ENCODE measurements around the gene BAG2.
A peak's percentile ranks its signal among the peaks of the same experiment; 100 is the strongest.

Gene BAG2

DNA sequence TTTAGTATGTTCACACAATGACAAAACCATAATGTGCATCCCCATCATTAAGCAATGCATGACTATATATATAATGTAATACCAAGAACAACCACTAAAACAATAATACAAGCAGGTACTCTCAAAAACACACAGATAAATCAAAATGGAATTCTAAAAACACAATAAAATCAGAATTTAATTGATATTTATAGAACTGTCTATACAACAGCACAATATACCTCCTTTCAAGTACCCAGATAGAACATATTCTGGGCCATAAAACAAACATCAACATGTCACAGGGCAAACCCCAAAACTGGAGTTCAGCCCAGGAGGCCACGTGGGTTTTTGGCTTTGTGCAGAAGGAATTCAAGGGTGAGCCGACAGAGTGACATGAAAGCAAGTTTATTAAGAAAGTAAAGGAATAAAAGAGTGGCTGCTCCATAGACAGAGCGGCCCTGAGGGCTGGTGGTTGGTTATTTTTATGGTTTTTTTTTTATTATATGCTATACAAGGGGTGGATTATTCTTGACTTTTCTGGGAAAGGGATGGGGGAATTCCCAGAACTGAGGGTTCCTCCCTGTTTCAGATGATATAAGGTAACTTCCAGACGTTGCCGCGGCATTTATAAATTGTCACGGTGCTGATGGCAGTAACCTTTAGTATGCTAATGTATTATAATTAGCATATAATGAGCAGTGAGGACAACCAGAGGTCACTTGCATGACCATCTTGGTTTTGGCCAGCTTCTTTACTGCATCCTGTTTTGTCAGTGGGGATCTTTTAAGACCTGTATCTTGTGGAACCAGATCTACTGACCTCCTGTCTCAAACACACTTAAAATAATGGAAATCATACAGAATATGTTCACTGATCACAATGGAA lies 44.3 kb downstream of the BAG2 start:
- H2AFZ ChIP-seq: no peak overlapping the region
- H3K27ac ChIP-seq: no peak overlapping the region
- no peak overlapping the region for H3K4me3 ChIP-seq (ENCODE audit: low read depth, low read length)
- H3K36me3 ChIP-seq (ENCODE audit: control insufficient read depth, insufficient read depth, low read length): no peaks in the 10 kb centered on the region
- no peak overlapping the region for H3K4me2 ChIP-seq (ENCODE audit: low read length)
- H3K9ac ChIP-seq: no peak overlapping the region
- no peaks in the 10 kb centered on the region for H3K27me3 ChIP-seq (ENCODE audit: control insufficient read depth, insufficient read depth, low read length)
- H3K9me3 ChIP-seq (ENCODE audit: control insufficient read depth, low read length): no peaks in the 10 kb centered on the region
- peaks cover 2% of the 10 kb centered on the region for H3K79me2 ChIP-seq
- H3K4me1 ChIP-seq: no peaks in the 10 kb centered on the region
- TF ChIP-seq, protein P1, sequence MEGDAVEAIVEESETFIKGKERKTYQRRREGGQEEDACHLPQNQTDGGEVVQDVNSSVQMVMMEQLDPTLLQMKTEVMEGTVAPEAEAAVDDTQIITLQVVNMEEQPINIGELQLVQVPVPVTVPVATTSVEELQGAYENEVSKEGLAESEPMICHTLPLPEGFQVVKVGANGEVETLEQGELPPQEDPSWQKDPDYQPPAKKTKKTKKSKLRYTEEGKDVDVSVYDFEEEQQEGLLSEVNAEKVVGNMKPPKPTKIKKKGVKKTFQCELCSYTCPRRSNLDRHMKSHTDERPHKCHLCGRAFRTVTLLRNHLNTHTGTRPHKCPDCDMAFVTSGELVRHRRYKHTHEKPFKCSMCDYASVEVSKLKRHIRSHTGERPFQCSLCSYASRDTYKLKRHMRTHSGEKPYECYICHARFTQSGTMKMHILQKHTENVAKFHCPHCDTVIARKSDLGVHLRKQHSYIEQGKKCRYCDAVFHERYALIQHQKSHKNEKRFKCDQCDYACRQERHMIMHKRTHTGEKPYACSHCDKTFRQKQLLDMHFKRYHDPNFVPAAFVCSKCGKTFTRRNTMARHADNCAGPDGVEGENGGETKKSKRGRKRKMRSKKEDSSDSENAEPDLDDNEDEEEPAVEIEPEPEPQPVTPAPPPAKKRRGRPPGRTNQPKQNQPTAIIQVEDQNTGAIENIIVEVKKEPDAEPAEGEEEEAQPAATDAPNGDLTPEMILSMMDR (IDR thresholded peaks at IDR 0.05): no peak

GRCh38 chr6:57217270-57217669 lies 45.1 kb downstream of the BAG2 start:
- no peak overlapping the region for H3K4me2 ChIP-seq (ENCODE audit: low read length)
- no peaks in the 10 kb centered on the region for H3K36me3 ChIP-seq (ENCODE audit: control insufficient read depth, insufficient read depth, low read length)
- peaks cover 2% of the 10 kb centered on the region for H3K79me2 ChIP-seq
- no peaks in the 10 kb centered on the region for H3K9me3 ChIP-seq (ENCODE audit: control insufficient read depth, low read length)
- H3K27me3 ChIP-seq (ENCODE audit: control insufficient read depth, insufficient read depth, low read length): no peaks in the 10 kb centered on the region
- H3K4me3 ChIP-seq (ENCODE audit: low read depth, low read length): no peak overlapping the region
- TF ChIP-seq, protein P1 (IDR thresholded peaks at IDR 0.05): no peak
- no peaks in the 10 kb centered on the region for H3K4me1 ChIP-seq
- H3K27ac ChIP-seq: no peak overlapping the region
- H3K9ac ChIP-seq: no peak overlapping the region
- no peak overlapping the region for H2AFZ ChIP-seq

DNA sequence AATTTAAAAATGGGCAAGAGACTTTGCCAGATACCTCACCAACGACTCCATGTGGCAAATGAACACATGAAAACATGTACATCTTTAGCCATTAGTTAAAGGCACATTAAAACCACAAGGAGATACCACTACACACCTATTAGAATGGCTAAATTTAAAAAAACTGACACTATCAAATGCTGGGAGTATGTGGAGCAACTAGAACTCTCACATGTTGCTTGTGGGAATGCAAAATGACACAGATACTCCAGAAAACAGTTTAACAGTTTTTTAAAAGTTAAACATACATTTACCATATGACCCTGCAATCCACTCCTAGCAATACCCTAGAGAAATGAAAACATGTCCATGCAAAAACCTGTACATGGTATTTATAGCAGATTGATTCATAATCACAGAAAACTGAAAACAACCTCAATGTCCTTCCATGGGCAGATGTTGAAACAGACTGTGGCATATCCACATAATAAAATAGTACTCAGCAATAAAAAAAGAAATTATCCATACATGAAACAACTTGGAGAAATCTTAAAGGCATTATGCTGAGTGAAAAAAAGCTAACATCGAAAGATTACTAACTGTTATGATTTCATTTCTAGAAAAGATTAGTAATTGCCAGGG lies 48.1 kb downstream of the BAG2 start:
- no peak overlapping the region for H2AFZ ChIP-seq
- no peaks in the 10 kb centered on the region for H3K27me3 ChIP-seq (ENCODE audit: control insufficient read depth, insufficient read depth, low read length)
- TF ChIP-seq, protein P1 (IDR thresholded peaks at IDR 0.05): no peak
- H3K36me3 ChIP-seq (ENCODE audit: control insufficient read depth, insufficient read depth, low read length): no peaks in the 10 kb centered on the region
- H3K4me2 ChIP-seq (ENCODE audit: low read length): no peak overlapping the region
- no peaks in the 10 kb centered on the region for H3K79me2 ChIP-seq
- H3K4me1 ChIP-seq: no peaks in the 10 kb centered on the region
- no peak overlapping the region for H3K27ac ChIP-seq
- no peak overlapping the region for H3K4me3 ChIP-seq (ENCODE audit: low read depth, low read length)
- no peaks in the 10 kb centered on the region for H3K9me3 ChIP-seq (ENCODE audit: control insufficient read depth, low read length)
- no peak overlapping the region for H3K9ac ChIP-seq

- H3K27me3 ChIP-seq (ENCODE audit: control insufficient read depth, insufficient read depth, low read length): no peaks in the 10 kb centered on the region
- H3K9ac ChIP-seq: no peak overlapping the region
- H3K79me2 ChIP-seq: no peaks in the 10 kb centered on the region
- peak overlapping the region; percentile 80 for H3K4me2 ChIP-seq (ENCODE audit: low read length)
- H3K9me3 ChIP-seq (ENCODE audit: control insufficient read depth, low read length): no peaks in the 10 kb centered on the region
- peak overlapping the region; percentile 95 for H3K4me3 ChIP-seq (ENCODE audit: low read depth, low read length)
- TF ChIP-seq, protein P1 (IDR thresholded peaks at IDR 0.05): peak; percentile 26
- no peaks in the 10 kb centered on the region for H3K4me1 ChIP-seq
- H2AFZ ChIP-seq: peak overlapping the region; percentile 83
- no peaks in the 10 kb centered on the region for H3K36me3 ChIP-seq (ENCODE audit: control insufficient read depth, insufficient read depth, low read length)
- peak overlapping the region; percentile 29 for H3K27ac ChIP-seq
Measured at GRCh38 chr6:57221191-57221935, 49.2 kb downstream of the BAG2 start.

Measured in parathyroid adenoma (tissue), 2 donors.